Heart right ventricle (tissue), 16 donors: ENCODE data around the gene NAA11. TPM values are rescaled to one million over a fixed set of nuclear protein-coding genes. Genes with fewer than 3 reads are reported as not detected.
A peak's percentile ranks its signal among the peaks of the same experiment; 100 is the strongest.
"Not testable (repeated sequence)": the region's sequence is repeated elsewhere in the genome, so short reads cannot be mapped to it uniquely, and the experiment has no call there.

Experiments used
- ATAC-seq, 8 donors: fragments of 200-7000 bp; cut with Tn5 transposase; one replicate each; pipeline ENCODE4 v1.9.1; 2020; ENCODE audit warnings: mild to moderate bottlenecking in 8 of 8, moderate library complexity in 8 of 8, moderate number of reproducible peaks in 1 of 8
- DNase-seq, 2 donors: peaks; one replicate each; pipeline ENCODE4 v3.0.0-alpha.2; 2020
- H3K27ac ChIP-seq, 10 donors: fragments of 200-600 bp; sonication (generic) in 2 of 10; one replicate each; pipeline versions ENCODE4 v1.5.0 to v1.8.0; 2020 to 2022; ENCODE audit warnings: mild to moderate bottlenecking in 3 of 10
- H3K27me3 ChIP-seq, 7 donors: fragments of 200-600 bp; one replicate each; pipeline ENCODE4 v1.8.0; 2021 to 2022; ENCODE audit warnings: mild to moderate bottlenecking in 2 of 7
- H3K36me3 ChIP-seq, 9 donors: fragments of 200-600 bp; sonication (generic) in 1 of 9; one replicate each; pipeline versions ENCODE4 v1.5.0 to v1.8.0; 2020 to 2022; ENCODE audit warnings: mild to moderate bottlenecking in 2 of 9
- H3K4me1 ChIP-seq, 9 donors: fragments of 200-600 bp; sonication (generic) in 1 of 9; one replicate each; pipeline versions ENCODE4 v1.5.0 to v1.8.0; 2020 to 2022; ENCODE audit warnings: mild to moderate bottlenecking in 4 of 9
- H3K4me3 ChIP-seq, 10 donors: fragments of 200-600 bp; sonication (generic) in 2 of 10; one replicate each; pipeline versions ENCODE4 v1.5.0 to v1.8.0; 2020 to 2022; ENCODE audit warnings: mild to moderate bottlenecking in 7 of 10, moderate library complexity in 2 of 10
- H3K9me3 ChIP-seq, 11 donors: fragments of 200-600 bp in 10 of 11; sonication (generic) in 2 of 11; one replicate each; pipeline versions ENCODE4 v1.5.0 to v1.8.0; 2013 to 2022; ENCODE audit warnings: mild to moderate bottlenecking in 2 of 11, control low read depth in 1 of 11, moderate library complexity in 1 of 11
- CTCF ChIP-seq, 9 donors: fragments of 200-600 bp; sonication (generic) in 2 of 9; IDR thresholded peaks; one replicate each; pipeline versions ENCODE4 v1.5.0 to v1.8.0; 2021 to 2022; ENCODE audit warnings: antibody characterized with exemption in 9 of 9, mild to moderate bottlenecking in 5 of 9, moderate library complexity in 1 of 9
- WGBS, 2 donors: extraction: QIAGEN DNeasy Blood & Tissue Kit; methylation state at CpG; one replicate each; pipeline ENCODE4 v1.1.7; 2013; ENCODE audit warnings: inconsistent platforms in 1 of 2; 5-methylcytosine and 5-hydroxymethylcytosine counted together
- intact Hi-C, 10 donors: fragments of 100-400 bp; cut with DNase I; formaldehyde crosslinking; loops; one replicate each; pipeline versions ENCODE4 v1.11.1 to v1.14.2; 2022
- polyA plus RNA-seq, 2 donors: library from polyadenylated mRNA; stranded (reverse); fragments of 200-250 nt; gene quantifications; one replicate each; pipeline ENCODE4 v1.2.3, GENCODE V29; 2013
- total RNA-seq, 10 donors: library from RNA; stranded (reverse); fragmentation: NEBNext Ultra II Directional in 3 of 10; extraction: Animal tissue kit (Norgen Biotek cat#: 25700) in 3 of 10; gene quantifications; one replicate each; pipeline versions ENCODE4 v1.2.1 to v1.2.4, GENCODE V29; 2021 to 2023
- donor health status: Arrhythmogenic right ventricular cardiomyopathy.
- donor health status: ischemic (EF 13 %, LVEDD 7.1; RV severe dilation, severe dysfunction).
- donor health status: healthy with polysubstance abuse.
- donor health status: DM: no; HTN: yes; CAD: no.
- donor health status: DM: no; HTN: no; CAD: no.
- donor health status: ischemic (EF 25% LVEDD 6.9; RV normal size, moderate dysfunction).
- donor health status: ischemic (EF 25% LVEDD 5.7; RV mildly dilated, moderate dysfunction).
- donor health status: healthy.
- donor health status: DM: yes; HTN: yes; CAD: no.
- donor health status: Ischemic cardiomyopathy.
- donor health status: ischemic (EF 35%, LVEDD 5.7; RV mildly dilated, moderate dysfunction).
- donor health status: nonischemic (EF 11% LVEDD 7.7; RV severe dilation, severe dysfunction).
- donor health status: DM: yes; HTN: yes; CAD: no.
- donor health status: PGD.
- donor health status: ischemic (EF 29% LVEDD 5.4; RV normal size, mild dysfunction).
- donor health status: nonischemic (EF 23%, LVEDD 6.1; RV moderate dilation, normal function).

NAA11 gene
- total and polyA plus RNA-seq, 12 donors: not detected

GRCh38 chr4:79281566-79282359 is 44.1 kb downstream of the NAA11 start:
- no peak overlapping the region for H3K4me3 ChIP-seq
- TF ChIP-seq CTCF (IDR thresholded peaks at IDR 0.05): no peak
- no peaks in the 10 kb centered on the region for H3K36me3 ChIP-seq
- DNase-seq: no peak
- peaks cover 0 to 8% (median 0%) of the 10 kb centered on the region in 9 donors for H3K4me1 ChIP-seq
- H3K9me3 ChIP-seq: no peaks in the 10 kb centered on the region
- 30 to 32% methylated on average over 1 of the region's 1 CpG for WGBS, 2 donors
- H3K27me3 ChIP-seq: no peaks in the 10 kb centered on the region
- H3K27ac ChIP-seq: no peak overlapping the region
- intact Hi-C loops: no loop called here
- ATAC-seq: no peak

GRCh38 chr4:79277467-79277866 is 48.4 kb downstream of the NAA11 start:
- H3K27me3 ChIP-seq, intact Hi-C loops, DNase-seq, ATAC-seq, H3K4me1 ChIP-seq, H3K9me3 ChIP-seq, H3K4me3 ChIP-seq, H3K27ac ChIP-seq, H3K36me3 ChIP-seq: not testable (repeated sequence)
- WGBS, 2 donors: 92 to 94% methylated on average over 7 of the region's 7 CpGs

GRCh38 chr4:79273915-79274314 is 51.9 kb downstream of the NAA11 start:
- Histone ChIP-seq H3K4me1 (peaks cover 0 to 4% (median 0%) of the 10 kb centered on the region in 9 donors), H3K27ac (no peak overlapping the region), H3K27me3 (no peaks in the 10 kb centered on the region), H3K4me3 (no peak overlapping the region), H3K9me3 (no peaks in the 10 kb centered on the region), H3K36me3 (no peaks in the 10 kb centered on the region)
- DNase-seq: peak in 1 of 2 donors; percentile 12
- peak; percentile 11 to 65 (median 55) for ATAC-seq
- WGBS, 2 donors: 16 to 32% methylated on average over 1 of the region's 1 CpG
- TF ChIP-seq CTCF (IDR thresholded peaks at IDR 0.05): no peak
- intact Hi-C loops: no loop called here

- WGBS, 2 donors: 64 to 67% methylated on average over 4 of the region's 4 CpGs
- intact Hi-C loops: no loop called here
- ATAC-seq: no peak
- Histone ChIP-seq H3K27ac (no peak overlapping the region), H3K9me3 (no peaks in the 10 kb centered on the region), H3K4me1 (peaks cover 0 to 4% (median 0%) of the 10 kb centered on the region in 9 donors), H3K27me3 (no peaks in the 10 kb centered on the region), H3K36me3 (no peaks in the 10 kb centered on the region), H3K4me3 (no peak overlapping the region)
- DNase-seq: no peak
- no peak for TF ChIP-seq CTCF (IDR thresholded peaks at IDR 0.05)
Measured at GRCh38 chr4:79272761-79273160, 53.1 kb downstream of the NAA11 start.

- intact Hi-C loops: no loop called here
- H3K4me3 ChIP-seq: no peak overlapping the region
- DNase-seq (no peak), ATAC-seq (no peak)
- no peak for TF ChIP-seq CTCF (IDR thresholded peaks at IDR 0.05)
- no peaks in the 10 kb centered on the region for H3K9me3 ChIP-seq
- no peaks in the 10 kb centered on the region for H3K27me3 ChIP-seq
- no peak overlapping the region for H3K27ac ChIP-seq
- H3K4me1 ChIP-seq: peaks cover 0 to 4% (median 0%) of the 10 kb centered on the region in 9 donors
- no peaks in the 10 kb centered on the region for H3K36me3 ChIP-seq
Measured at GRCh38 chr4:79272126-79272525, 53.7 kb downstream of the NAA11 start.
